ENCODE results near the gene MAPRE2.

Gene MAPRE2

DNA sequence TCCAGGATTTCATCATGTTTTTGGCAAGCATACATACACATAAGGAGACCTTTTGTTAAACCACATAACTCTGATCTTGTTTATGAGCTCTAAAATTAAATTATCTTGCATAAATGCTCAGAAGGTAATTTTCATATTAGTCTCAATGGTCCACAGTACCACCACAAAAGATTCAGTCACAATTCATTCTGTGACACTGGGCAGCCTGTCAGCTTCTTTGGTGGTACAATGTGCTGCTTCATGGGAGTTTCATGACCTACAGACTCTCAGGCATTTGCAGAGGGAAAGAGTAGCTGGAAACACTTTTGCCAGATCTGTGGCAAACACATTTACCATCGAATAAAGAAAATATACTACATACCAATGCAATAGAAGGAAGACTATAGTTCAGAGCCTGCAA, 148.3 kb downstream of the MAPRE2 start:
- peak; percentile 53 for DNase-seq

- no peak for DNase-seq
Measured at GRCh38 chr18:35190948-35191697, 149.9 kb downstream of the MAPRE2 start.

GRCh38 chr18:35191698-35192025, 150.4 kb downstream of the MAPRE2 start:
- DNase-seq: no peak

DNA sequence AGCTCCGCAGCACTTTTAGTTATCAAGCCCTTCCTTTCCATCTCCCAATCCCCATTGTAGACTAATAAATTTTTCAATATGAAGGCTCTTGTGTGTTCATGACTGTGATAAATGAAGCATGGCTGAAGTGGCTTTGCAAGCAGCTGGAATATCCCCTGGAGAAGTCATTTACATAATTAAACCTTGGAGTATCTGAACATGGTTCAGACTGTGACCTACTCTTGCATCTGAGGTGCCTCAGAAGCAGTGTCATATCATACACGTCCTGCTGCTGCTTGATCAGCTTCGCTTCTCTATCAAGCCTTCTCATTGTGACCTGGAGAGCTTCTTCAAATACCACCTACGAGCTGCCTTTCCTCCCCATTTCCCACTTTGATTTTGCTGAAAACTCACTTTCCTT, 151.2 kb downstream of the MAPRE2 start:
- DNase-seq: peak; percentile 2

Measured in NCI-H1048 (cell line).